HepG2 (cell line): ENCODE results near the gene RHOT2. TPM values are rescaled to one million over a fixed set of nuclear protein-coding genes. Genes with fewer than 3 reads are reported as not detected.

Experiments
- ATAC-seq: fragments of 200-7000 bp; cut with Tn5 transposase; 3 replicates; pipeline ENCODE4 v1.9.1; 2020; ENCODE audit warnings: mild to moderate bottlenecking, moderate library complexity
- BruUV-seq: library from RNA; stranded (reverse); fragments of 400-500 nt; replicated peaks from 2 replicates; lab custom pipeline; 2021; lab: Mats Ljungman, UMichigan
- CTCF ChIA-PET: fragments of 300-600 bp; formaldehyde crosslinking; extraction: SDS; loops from one replicate; lab custom pipeline; 2021; ENCODE audit warnings: low total read pairs, inconsistent platforms, low intra/inter-chr PET ratio; lab: Yijun Ruan, JAX
- POLR2A ChIA-PET: fragments of 350-600 bp; sonication (Branson Sonifier 250); formaldehyde crosslinking; loops from one replicate; lab custom pipeline; 2020; ENCODE audit warnings: antibody characterized with exemption, inconsistent platforms; lab: Yijun Ruan, JAX
- DNase-seq: peaks from one replicate; pipeline ENCODE4 v3.0.0-alpha.2; 2015; ENCODE audit warnings: low spot score
- FAIRE-seq: peaks from 3 replicates; lab custom pipeline; 2011; peaks lifted over from hg19 to GRCh38; lab: Jason Lieb, UNC
- H2AFZ ChIP-seq: one replicate; pipeline ENCODE4 v1.6.1; 2011; ENCODE audit warnings: low read length, inconsistent platforms
- H3K27ac ChIP-seq: fragments of 300-600 bp; 3 replicates; pipeline ENCODE4 v1.8.0; 2011; ENCODE audit warnings: mixed run types, mild to moderate bottlenecking, mixed read lengths, low read length, inconsistent platforms; ENCODE audit not compliant: insufficient read depth; ENCODE audit errors: extremely low read length
- H3K27me3 ChIP-seq, 2 experiments: fragments of 200-600 bp in 1 of 2; 2 replicates in 1 of 2; 3 replicates in 1 of 2; pipeline versions ENCODE4 v1.6.0 to v1.8.0; 2011; ENCODE audit warnings: low read length in 2 of 2, mild to moderate bottlenecking in 2 of 2, moderate library complexity in 2 of 2, inconsistent platforms in 1 of 2; ENCODE audit not compliant: insufficient read depth in 2 of 2, control insufficient read depth in 1 of 2
- H3K36me3 ChIP-seq, 2 experiments: fragments of 200-600 bp in 1 of 2; replicated peaks in 1 of 2; 2 replicates in 1 of 2; 3 replicates in 1 of 2; pipeline versions ENCODE4 v1.5.1 to v1.8.0; 2011; ENCODE audit warnings: low read length in 2 of 2, inconsistent platforms in 1 of 2; ENCODE audit not compliant: insufficient read depth in 2 of 2, control insufficient read depth in 1 of 2
- H3K4me1 ChIP-seq: 2 replicates; pipeline ENCODE4 v1.5.1; 2012; ENCODE audit warnings: low read length, inconsistent platforms; ENCODE audit not compliant: insufficient read depth
- H3K4me2 ChIP-seq: 2 replicates; pipeline ENCODE4 v1.6.0; 2011; ENCODE audit warnings: low read depth, low read length, inconsistent platforms
- H3K4me3 ChIP-seq, 3 experiments: fragments of 200-600 bp in 1 of 3; sonication (generic), shearing (Covaris generic) in 1 of 3; replicated peaks in 1 of 3; 2 replicates each; pipeline ENCODE4 v1.5.1; 2011 to 2016; ENCODE audit warnings: low read length in 3 of 3, inconsistent platforms in 2 of 3, low read depth in 2 of 3, mild to moderate bottlenecking in 2 of 3, control low read depth in 1 of 3, mixed read lengths in 1 of 3; ENCODE audit not compliant: insufficient read depth in 1 of 3
- H3K79me2 ChIP-seq: one replicate; pipeline ENCODE4 v1.6.1; 2011; ENCODE audit warnings: low read length, inconsistent platforms; ENCODE audit not compliant: insufficient read depth
- H3K9ac ChIP-seq: 2 replicates; pipeline ENCODE4 v1.6.0; 2011; ENCODE audit warnings: mild to moderate bottlenecking, low read depth, low read length, inconsistent platforms; ENCODE audit not compliant: insufficient read depth
- H3K9me3 ChIP-seq: 2 replicates; pipeline ENCODE4 v1.5.1; 2012; ENCODE audit warnings: mild to moderate bottlenecking, low read length
- H4K20me1 ChIP-seq: 2 replicates; pipeline ENCODE4 v1.6.0; 2011; ENCODE audit warnings: inconsistent platforms, mild to moderate bottlenecking, low read length, moderate library complexity; ENCODE audit not compliant: insufficient read depth
- AGO2 ChIP-seq: fragments of 200-400 bp; formaldehyde crosslinking; optimal IDR thresholded peaks from 2 replicates; pipeline ENCODE3; 2017; ENCODE audit warnings: mild to moderate bottlenecking, low read depth, low read length, moderate library complexity
- GABPA ChIP-seq, 2 experiments: IDR thresholded peaks; 2 replicates each; pipeline ENCODE4 v1.6.1; 2011 to 2016; ENCODE audit warnings: low read depth in 2 of 2, low read length in 1 of 2, missing biosample characterization in 1 of 2, missing genetic modification characterization in 1 of 2
- HOXD1 ChIP-seq: sonication (generic); formaldehyde crosslinking; IDR thresholded peaks from 2 replicates; pipeline ENCODE4 v1.5.0; 2020; ENCODE audit warnings: missing genetic modification reagents
- PAX8 ChIP-seq: sonication (generic); formaldehyde crosslinking; IDR thresholded peaks from 2 replicates; pipeline ENCODE4 v1.8.0; 2022; ENCODE audit warnings: mild to moderate bottlenecking, missing genetic modification reagents, borderline replicate concordance
- POGK ChIP-seq: sonication (generic); formaldehyde crosslinking; conservative IDR thresholded peaks from 2 replicates; pipeline ENCODE4 v1.8.0; 2022; ENCODE audit warnings: mild to moderate bottlenecking, moderate library complexity, missing genetic modification reagents
- SPEN ChIP-seq: sonication (generic); formaldehyde crosslinking; IDR thresholded peaks from 2 replicates; pipeline ENCODE4 v1.5.1; 2020; ENCODE audit warnings: low read depth, mild to moderate bottlenecking, missing genetic modification reagents
- SRSF1 ChIP-seq: fragments of 200-400 bp; formaldehyde crosslinking; optimal IDR thresholded peaks from 2 replicates; pipeline ENCODE3; 2017; ENCODE audit warnings: mild to moderate bottlenecking, low read depth, low read length, moderate library complexity
- TRIM24 ChIP-seq: sonication (generic); formaldehyde crosslinking; IDR thresholded peaks from 2 replicates; pipeline ENCODE4 v1.8.0; 2022; ENCODE audit warnings: mild to moderate bottlenecking, missing genetic modification reagents
- ZBTB38 ChIP-seq: sonication (generic); formaldehyde crosslinking; IDR thresholded peaks from 2 replicates; pipeline ENCODE4 v1.5.1; 2020; ENCODE audit warnings: mild to moderate bottlenecking, missing genetic modification reagents
- ZNF12 ChIP-seq: sonication (generic); formaldehyde crosslinking; IDR thresholded peaks from 2 replicates; pipeline ENCODE4 v1.5.0; 2020; ENCODE audit warnings: missing genetic modification reagents
- ZNF558 ChIP-seq: sonication (generic); formaldehyde crosslinking; IDR thresholded peaks from 2 replicates; pipeline ENCODE4 v1.9.0; 2022; ENCODE audit warnings: mild to moderate bottlenecking, missing genetic modification reagents, borderline replicate concordance
- ZSCAN31 ChIP-seq: sonication (generic); formaldehyde crosslinking; IDR thresholded peaks from 2 replicates; pipeline ENCODE4 v1.5.0; 2020; ENCODE audit warnings: low read depth, mild to moderate bottlenecking, missing genetic modification reagents
- WGBS: methylation state at CpG from one replicate; pipeline ENCODE4 v1.1.6; 2017; ENCODE audit warnings: low lambda C conversion rate; 5-methylcytosine and 5-hydroxymethylcytosine counted together
- in situ Hi-C: cut with HindIII; loops from 2 replicates; pipeline ENCODE4 v1.10.0; 2017; ENCODE audit warnings: low pct_unique_long_range_greater_than_20kb; ENCODE audit not compliant: extremely low pct_ligation_motif_present
- intact Hi-C: fragments of 100-400 bp; cut with micrococcal nuclease; formaldehyde crosslinking; loops from one replicate; pipeline ENCODE4 v1.10.0; 2022; ENCODE audit not compliant: unreplicated experiment
- polyA plus RNA-seq, 8 experiments: library from polyadenylated mRNA; depleted of rRNA in 3 of 8; stranded (reverse) in 7 of 8; unstranded in 1 of 8; fragments of >200 nt; fragmentation: Illumina TruSeq in 4 of 8; extraction: Trizol in 4 of 8; gene quantifications; 2 replicates each; pipeline versions ENCODE4 v1.2.1 to v1.2.3, GENCODE V29; 2011 to 2016; ENCODE audit warnings: low read depth in 4 of 8, missing spikeins in 1 of 8, mixed read lengths in 1 of 8; ENCODE audit not compliant: insufficient read depth in 1 of 8
- total RNA-seq, 5 experiments: library from RNA; depleted of rRNA; stranded (reverse); fragments of >200 nt; fragmentation: Illumina TruSeq; extraction: Trizol; gene quantifications; 2 replicates each; pipeline ENCODE4 v1.2.3, GENCODE V29; 2016; ENCODE audit warnings: low read depth in 1 of 5

The RHOT2 gene
- total and polyA plus RNA-seq, 2 of the 13 experiments (the other 11 are each of a cell fraction or from before 2014, with no cell fraction given): 63.6 to 76.9 TPM

DNA sequence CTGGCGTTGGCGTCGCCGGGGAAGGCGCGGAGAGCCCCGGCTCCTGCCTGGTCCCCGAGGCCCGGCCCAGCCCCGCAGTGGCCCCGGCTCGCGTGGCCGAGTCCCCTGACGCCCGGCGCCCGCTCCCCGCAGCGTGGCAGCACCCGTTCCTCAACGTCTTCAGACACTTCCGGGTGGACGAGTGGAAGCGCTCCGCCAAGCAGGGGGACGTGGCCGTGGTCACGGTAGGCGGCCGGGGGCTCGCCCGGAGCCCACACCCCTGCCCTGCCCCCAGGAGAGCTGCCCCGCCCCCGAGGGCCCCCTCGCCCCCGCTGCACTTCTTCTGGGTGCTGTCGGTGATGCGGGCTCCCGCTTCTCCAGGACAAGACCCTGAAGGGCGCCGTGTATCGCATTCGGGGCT lies 18.3 kb upstream of the RHOT2 start:
- ATAC-seq (no peak), DNase-seq (no peak), FAIRE-seq (no peak)
- Histone ChIP-seq H3K9ac (peak overlapping the region; percentile 91), H3K27ac (peak overlapping the region; percentile 93), H3K9me3 (no peaks in the 10 kb centered on the region), H4K20me1 (peaks cover 1% of the 10 kb centered on the region; the same call in 1 of the 2 replicates), H3K4me1 (peaks cover 79% of the 10 kb centered on the region), H3K36me3 (no peaks in the 10 kb centered on the region), H3K79me2 (peaks cover 12% of the 10 kb centered on the region), H2AFZ (no peak overlapping the region), H3K4me2 (peak overlapping the region; percentile 83), H3K4me3 (peak overlapping the region; percentile 71 to 79 (median 71)), H3K27me3 (no peaks in the 10 kb centered on the region)
- ChIA-PET CTCF (no interaction called here), POLR2A (interaction anchor here (0.7 to 2.4 kb wide), 7 partner anchors 13 to 147 kb away, joined by 3 to 12 read pairs (median 4); partner anchors contain the start of genes ANTKMT, METTL26, RHBDL1 and RHOT2)
- no TSS peak for BruUV-seq
- in situ Hi-C loops (no loop called here), intact Hi-C loops (loop anchor here (10.0 kb wide), 1 partner anchor 65 kb away; no protein-coding TSS in a partner anchor)
- no peak for TF ChIP-seq TRIM24 (CRISPR knock-in tag)
- TF ChIP-seq ZNF12 (CRISPR knock-in tag): no peak
- TF ChIP-seq PAX8 (CRISPR knock-in tag): no peak
- no peak for TF ChIP-seq ZSCAN31 (CRISPR knock-in tag)
- 0 out of 2 replicates have a peak, but pooled peaks have one; percentile 3 for TF ChIP-seq GABPA (IDR thresholded peaks at IDR 0.05; ENCODE audit: low read depth, low read length)
- TF ChIP-seq GABPA (CRISPR knock-in tag; IDR thresholded peaks at IDR 0.05; ENCODE audit: low read depth): no peak
- 0% methylated on average over 7 of the region's 44 CpGs for whole genome bisulfite sequencing

DNA sequence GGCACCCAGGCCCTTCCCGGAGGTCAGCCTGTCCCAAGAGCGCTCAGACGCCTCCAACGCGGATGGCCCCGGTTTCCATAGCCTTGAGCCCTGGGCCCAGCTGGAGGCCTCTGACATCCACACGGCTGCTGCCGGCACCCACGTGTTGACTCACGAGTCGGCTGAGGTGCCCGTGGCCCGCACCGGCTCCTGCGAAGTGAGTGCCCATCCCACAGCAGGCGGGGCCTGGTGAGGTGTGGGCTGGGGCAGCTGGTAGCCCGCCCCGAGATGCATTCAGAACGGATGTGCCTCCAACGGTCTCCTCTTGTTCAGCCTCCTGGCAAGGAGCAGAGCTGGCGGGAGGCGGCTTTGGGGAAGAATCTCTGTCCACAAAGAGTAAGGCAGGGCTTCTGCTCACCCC lies 16.1 kb upstream of the RHOT2 start:
- BruUV-seq: no TSS peak
- H3K4me3 ChIP-seq: no peak overlapping the region
- ATAC-seq: no peak
- peaks cover 6% of the 10 kb centered on the region for H3K79me2 ChIP-seq
- no peak overlapping the region for H3K27ac ChIP-seq
- TF ChIP-seq SRSF1: no peak
- TF ChIP-seq HOXD1 (CRISPR knock-in tag): no peak
- no peak for TF ChIP-seq SPEN (CRISPR knock-in tag)
- peak; percentile 21 for TF ChIP-seq AGO2
- no peak for TF ChIP-seq ZBTB38 (CRISPR knock-in tag)
- no peak for TF ChIP-seq POGK (CRISPR knock-in tag)
- TF ChIP-seq ZNF558 (CRISPR knock-in tag): no peak
- TF ChIP-seq, all 625 proteins: peak for 1
- H3K4me2 ChIP-seq: no peak overlapping the region
- no peak overlapping the region for H3K9ac ChIP-seq
- no peaks in the 10 kb centered on the region for H3K9me3 ChIP-seq
- no peaks in the 10 kb centered on the region for H3K27me3 ChIP-seq
- in situ Hi-C loops (no loop called here), intact Hi-C loops (no loop called here)
- ChIA-PET POLR2A (interaction anchor here (1.8 kb wide), 1 partner anchor 8 kb away, joined by 4 read pairs; no protein-coding TSS in a partner anchor), CTCF (no interaction called here)
- H2AFZ ChIP-seq: no peak overlapping the region
- H3K36me3 ChIP-seq: peaks cover 2 to 3% of the 10 kb centered on the region in 2 experiments; a peak in 1 of 5 replicates
- no peak for DNase-seq
- H4K20me1 ChIP-seq: no peaks in the 10 kb centered on the region
- FAIRE-seq: no peak
- peaks cover 58% of the 10 kb centered on the region for H3K4me1 ChIP-seq
- WGBS: 100% methylated on average over 5 of the region's 22 CpGs
